SKM-1 treated with dmso at 0.1 percent for 144 hours (cell line): Measurements from ENCODE around the gene SPPL2B.

Experiments used
- DNase-seq: peaks from one replicate; lab custom pipeline; 2025; ENCODE audit not compliant: unreplicated experiment; lab: John Stamatoyannopoulos, UW

SPPL2B gene

GRCh38 chr19:2300533-2300932 lies 28.0 kb upstream of the SPPL2B start:
- DNase-seq, result no peak

- DNase-seq, result no peak
Observed at GRCh38 chr19:2302319-2303210, 25.9 kb upstream of the SPPL2B start.

GRCh38 chr19:2303211-2303798 lies 25.2 kb upstream of the SPPL2B start:
- DNase-seq, result no peak

GRCh38 chr19:2305452-2306280 lies 22.8 kb upstream of the SPPL2B start:
- DNase-seq, result no peak

- DNase-seq, result no peak
Observed at GRCh38 chr19:2306281-2306806, 22.1 kb upstream of the SPPL2B start.

GRCh38 chr19:2306971-2307370 lies 21.5 kb upstream of the SPPL2B start:
- DNase-seq, result no peak

- no peak for DNase-seq
Observed at GRCh38 chr19:2307518-2308012, 20.9 kb upstream of the SPPL2B start.

- no peak for DNase-seq
Observed at GRCh38 chr19:2308114-2308556, 20.3 kb upstream of the SPPL2B start, which contains the start of gene LINGO3. Gene LINGO3, minus strand, starts transcription at chr19:2308154. Its CDS starts 16,378 bp downstream, at chr19:2291776.

GRCh38 chr19:2309734-2310362 lies 18.6 kb upstream of the SPPL2B start:
- DNase-seq, result no peak

- DNase-seq, result no peak
Observed at GRCh38 chr19:2311093-2311492, 17.4 kb upstream of the SPPL2B start.

GRCh38 chr19:2312820-2313501 lies 15.5 kb upstream of the SPPL2B start:
- no peak for DNase-seq

GRCh38 chr19:2315121-2315817 lies 13.2 kb upstream of the SPPL2B start:
- DNase-seq, result no peak

GRCh38 chr19:2315818-2316353 lies 12.6 kb upstream of the SPPL2B start:
- DNase-seq, result peak; percentile 27

GRCh38 chr19:2317300-2317699 lies 11.2 kb upstream of the SPPL2B start:
- DNase-seq, result no peak

- no peak for DNase-seq
Observed at GRCh38 chr19:2317756-2318155, 10.7 kb upstream of the SPPL2B start.

- no peak for DNase-seq
Observed at GRCh38 chr19:2318923-2319322, 9.6 kb upstream of the SPPL2B start.

GRCh38 chr19:2319551-2319950 lies 8.9 kb upstream of the SPPL2B start:
- no peak for DNase-seq

GRCh38 chr19:2320049-2320448 lies 8.4 kb upstream of the SPPL2B start:
- DNase-seq, result no peak

- DNase-seq, result no peak
Observed at GRCh38 chr19:2320939-2321338, 7.5 kb upstream of the SPPL2B start.
